ENCODE data around the gene DHX32. TPM values are rescaled to one million over a fixed set of nuclear protein-coding genes. Genes with fewer than 3 reads are reported as not detected.

The DHX32 gene
- total and polyA plus RNA-seq, 2 of the 4 experiments (the other 2 are of a cell fraction) = 15.6 to 27.8 TPM

GRCh38 chr10:125808047-125808446 lies 73.0 kb downstream of the DHX32 start:
- H3K14ac ChIP-seq (replicated peaks; ENCODE audit: low read depth, low read length) = no peak overlapping the region
- no peak overlapping the region for H4K5ac ChIP-seq (ENCODE audit: low read depth, low read length)
- ChIA-PET POLR2A (ENCODE audit: unreplicated experiment) (no interaction called here), CTCF (interaction anchor here (1.2 kb wide), 1 partner anchor 11 kb away, joined by 4 read pairs; no protein-coding TSS in a partner anchor)
- no peak overlapping the region for H3K27ac ChIP-seq (ENCODE audit: insufficient read depth, low read length)
- TF ChIP-seq CEBPB (IDR thresholded peaks at IDR 0.05; ENCODE audit: low read depth, low read length) (no peak), SMC3 (IDR thresholded peaks at IDR 0.05; ENCODE audit: low read depth, low read length) (no peak), RAD21 (IDR thresholded peaks at IDR 0.05; ENCODE audit: low read length) (no peak), RCOR1 (IDR thresholded peaks at IDR 0.05; ENCODE audit: insufficient replicate concordance, low read length) (no peak), RFX5 (IDR thresholded peaks at IDR 0.05; ENCODE audit: low read depth, low read length) (no peak), USF2 (IDR thresholded peaks at IDR 0.05; ENCODE audit: low read depth, low read length) (no peak), MAFK (IDR thresholded peaks at IDR 0.05; ENCODE audit: low read depth, low read length) (no peak), MXI1 (IDR thresholded peaks at IDR 0.05; ENCODE audit: borderline replicate concordance, low read depth, low read length) (no peak), NFE2L2 (IDR thresholded peaks at IDR 0.05; ENCODE audit: low read depth, low read length) (no peak), FOS (IDR thresholded peaks at IDR 0.05; ENCODE audit: low read depth, low read length) (no peak), MAZ (IDR thresholded peaks at IDR 0.05; ENCODE audit: borderline replicate concordance, low read depth, low read length) (no peak), CHD1 (IDR thresholded peaks at IDR 0.05; ENCODE audit: low read depth, low read length) (no peak), POLR2A (IDR thresholded peaks at IDR 0.05; ENCODE audit: low read depth, low read length) (no peak)
- TF ChIP-seq, protein P1, sequence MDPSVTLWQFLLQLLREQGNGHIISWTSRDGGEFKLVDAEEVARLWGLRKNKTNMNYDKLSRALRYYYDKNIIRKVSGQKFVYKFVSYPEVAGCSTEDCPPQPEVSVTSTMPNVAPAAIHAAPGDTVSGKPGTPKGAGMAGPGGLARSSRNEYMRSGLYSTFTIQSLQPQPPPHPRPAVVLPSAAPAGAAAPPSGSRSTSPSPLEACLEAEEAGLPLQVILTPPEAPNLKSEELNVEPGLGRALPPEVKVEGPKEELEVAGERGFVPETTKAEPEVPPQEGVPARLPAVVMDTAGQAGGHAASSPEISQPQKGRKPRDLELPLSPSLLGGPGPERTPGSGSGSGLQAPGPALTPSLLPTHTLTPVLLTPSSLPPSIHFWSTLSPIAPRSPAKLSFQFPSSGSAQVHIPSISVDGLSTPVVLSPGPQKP (IDR thresholded peaks at IDR 0.05; ENCODE audit: borderline replicate concordance, low read depth, low read length) = no peak
- TF ChIP-seq, protein P2, sequence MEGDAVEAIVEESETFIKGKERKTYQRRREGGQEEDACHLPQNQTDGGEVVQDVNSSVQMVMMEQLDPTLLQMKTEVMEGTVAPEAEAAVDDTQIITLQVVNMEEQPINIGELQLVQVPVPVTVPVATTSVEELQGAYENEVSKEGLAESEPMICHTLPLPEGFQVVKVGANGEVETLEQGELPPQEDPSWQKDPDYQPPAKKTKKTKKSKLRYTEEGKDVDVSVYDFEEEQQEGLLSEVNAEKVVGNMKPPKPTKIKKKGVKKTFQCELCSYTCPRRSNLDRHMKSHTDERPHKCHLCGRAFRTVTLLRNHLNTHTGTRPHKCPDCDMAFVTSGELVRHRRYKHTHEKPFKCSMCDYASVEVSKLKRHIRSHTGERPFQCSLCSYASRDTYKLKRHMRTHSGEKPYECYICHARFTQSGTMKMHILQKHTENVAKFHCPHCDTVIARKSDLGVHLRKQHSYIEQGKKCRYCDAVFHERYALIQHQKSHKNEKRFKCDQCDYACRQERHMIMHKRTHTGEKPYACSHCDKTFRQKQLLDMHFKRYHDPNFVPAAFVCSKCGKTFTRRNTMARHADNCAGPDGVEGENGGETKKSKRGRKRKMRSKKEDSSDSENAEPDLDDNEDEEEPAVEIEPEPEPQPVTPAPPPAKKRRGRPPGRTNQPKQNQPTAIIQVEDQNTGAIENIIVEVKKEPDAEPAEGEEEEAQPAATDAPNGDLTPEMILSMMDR (conservative IDR thresholded peaks at IDR 0.05; ENCODE audit: low read depth, low read length) = no peak
- no peaks in the 10 kb centered on the region for H3K9me3 ChIP-seq (ENCODE audit: control insufficient read depth, insufficient read depth, low read length)
- no peak overlapping the region for H3K4ac ChIP-seq (ENCODE audit: low read depth, low read length)
- no peaks in the 10 kb centered on the region for H3K79me1 ChIP-seq (ENCODE audit: low read depth in 1 of 2, low read length in 2 of 2)
- no peak overlapping the region for H2AK5ac ChIP-seq (ENCODE audit: low read depth, low read length)
- ATAC-seq (ENCODE audit: low read depth) (no peak), DNase-seq (no peak)
- H3K23ac ChIP-seq (ENCODE audit: low read depth, low read length) = no peak overlapping the region
- no peak overlapping the region for H2BK120ac ChIP-seq (ENCODE audit: low read depth, low read length)
- H2BK15ac ChIP-seq (ENCODE audit: low read depth, low read length) = no peak overlapping the region
- H4K91ac ChIP-seq (ENCODE audit: insufficient read depth, low read depth, low read length) = no peak overlapping the region
- H3K4me1 ChIP-seq (ENCODE audit: control insufficient read depth, insufficient read depth, low read length) = no peaks in the 10 kb centered on the region
- H3K4me2 ChIP-seq (ENCODE audit: low read depth, low read length) = no peak overlapping the region
- H4K8ac ChIP-seq (ENCODE audit: low read depth in 2 of 2, low read length in 2 of 2) = no peak overlapping the region
- WGBS, 2 experiments (ENCODE audit: extremely low coverage in 2 of 2, insufficient read length in 1 of 2) = no CpG with 5 or more reads among the region's 1 CpG
- no peak overlapping the region for H3K9ac ChIP-seq (ENCODE audit: low read depth, low read length)
- no TSS peak for BruUV-seq (replicated peaks)
- H2AFZ ChIP-seq (replicated peaks; ENCODE audit: low read length, poor library complexity) = no peak overlapping the region
- no peak overlapping the region for H2AK9ac ChIP-seq (replicated peaks; ENCODE audit: low read depth, low read length, poor library complexity)
- H4K20me1 ChIP-seq (ENCODE audit: insufficient read depth, low read length) = no peaks in the 10 kb centered on the region
- no peak overlapping the region for H3K18ac ChIP-seq (ENCODE audit: low read depth, low read length)
- no peak overlapping the region for H2BK20ac ChIP-seq (ENCODE audit: low read depth, low read length)
- peaks cover 41% of the 10 kb centered on the region for H3K36me3 ChIP-seq (ENCODE audit: control insufficient read depth, insufficient read depth, low read length)
- intact Hi-C loops (cut with micrococcal nuclease) = no loop called here
- H3K27me3 ChIP-seq (ENCODE audit: control insufficient read depth, insufficient read depth, low read length) = no peaks in the 10 kb centered on the region
- no peak overlapping the region for H3K56ac ChIP-seq (ENCODE audit: extremely low read depth, insufficient read depth, low read length)
- in situ Hi-C loops (cut with MboI; ENCODE audit: low sequenced_read_pairs) = no loop called here
- H2BK5ac ChIP-seq (ENCODE audit: low read depth, low read length, poor library complexity, severe bottlenecking) = no peak overlapping the region
- no peaks in the 10 kb centered on the region; the same call in 1 of the 2 replicates for H3K9me1 ChIP-seq (ENCODE audit: insufficient read depth, low read length)
- dilution Hi-C loops (cut with HindIII; ENCODE audit: low sequenced_read_pairs, unreplicated experiment) = no loop called here
- no peak overlapping the region for H3K4me3 ChIP-seq (ENCODE audit: insufficient read depth, low read depth, low read length)

Data from IMR-90 (cell line).